H9 (cell line): Measurements from ENCODE around the gene MGMT. TPM values are rescaled to one million over a fixed set of nuclear protein-coding genes. Genes with fewer than 3 reads are reported as not detected.
A peak's percentile ranks its signal among the peaks of the same experiment; 100 is the strongest.

Experiments used
- DNase-seq: peaks from one replicate; pipeline ENCODE4 v3.0.0-alpha.2; 2017
- H2AFZ ChIP-seq: one replicate; pipeline ENCODE4 v1.6.1; 2013; ENCODE audit warnings: mild to moderate bottlenecking, low read length, control low read depth, moderate library complexity
- H2AK5ac ChIP-seq: 2 replicates; pipeline ENCODE4 v1.6.1; 2013; ENCODE audit warnings: low read length, control low read depth, mixed read lengths; ENCODE audit not compliant: insufficient read length
- H2BK120ac ChIP-seq: one replicate; pipeline ENCODE4 v1.6.1; 2013; ENCODE audit warnings: low read depth, mild to moderate bottlenecking, low read length, control low read depth, inconsistent platforms; ENCODE audit not compliant: poor library complexity, severe bottlenecking
- H2BK12ac ChIP-seq: 2 replicates; pipeline ENCODE4 v1.6.1; 2013; ENCODE audit warnings: low read length, control low read depth, mixed read lengths, low read depth; ENCODE audit not compliant: insufficient read length
- H2BK15ac ChIP-seq: 2 replicates; pipeline ENCODE4 v1.6.1; 2013; ENCODE audit warnings: low read depth, low read length, control low read depth
- H2BK20ac ChIP-seq: one replicate; pipeline ENCODE4 v1.6.1; 2013; ENCODE audit warnings: low read depth, mild to moderate bottlenecking, low read length, control low read depth, inconsistent platforms; ENCODE audit not compliant: poor library complexity, severe bottlenecking
- H2BK5ac ChIP-seq: 2 replicates; pipeline ENCODE4 v1.6.1; 2013; ENCODE audit warnings: low read length, control low read depth, mixed read lengths; ENCODE audit not compliant: insufficient read length
- H3K14ac ChIP-seq: 2 replicates; pipeline ENCODE4 v1.6.1; 2013; ENCODE audit warnings: low read length, control low read depth; ENCODE audit not compliant: insufficient read depth
- H3K18ac ChIP-seq: 2 replicates; pipeline ENCODE4 v1.6.1; 2013; ENCODE audit warnings: low read depth, mild to moderate bottlenecking, mixed read lengths, low read length, control low read depth; ENCODE audit not compliant: insufficient read length
- H3K23ac ChIP-seq: 2 replicates; pipeline ENCODE4 v1.6.1; 2013; ENCODE audit warnings: low read length, control low read depth, mixed read lengths, low read depth; ENCODE audit not compliant: insufficient read length
- H3K23me2 ChIP-seq: 2 replicates; pipeline ENCODE4 v1.6.1; 2013; ENCODE audit warnings: low read depth, mild to moderate bottlenecking, mixed read lengths, low read length, control low read depth; ENCODE audit not compliant: insufficient read length, poor library complexity, severe bottlenecking
- H3K27ac ChIP-seq: 2 replicates; pipeline ENCODE4 v1.5.1; 2013; ENCODE audit warnings: low read length, control low read depth, mixed read lengths, low read depth; ENCODE audit not compliant: insufficient read length
- H3K27me3 ChIP-seq: 2 replicates; pipeline ENCODE4 v1.6.1; 2013; ENCODE audit warnings: low read length, control low read depth, inconsistent platforms; ENCODE audit not compliant: insufficient read depth
- H3K4ac ChIP-seq: 2 replicates; pipeline ENCODE4 v1.6.1; 2013; ENCODE audit warnings: low read depth, mild to moderate bottlenecking, control low read depth, inconsistent platforms, low read length, moderate library complexity
- H3K4me1 ChIP-seq: 2 replicates; pipeline ENCODE4 v1.6.1; 2013; ENCODE audit warnings: low read length, control low read depth, inconsistent platforms; ENCODE audit not compliant: insufficient read depth
- H3K4me2 ChIP-seq: 2 replicates; pipeline ENCODE4 v1.6.1; 2013; ENCODE audit warnings: low read length, control low read depth, mixed read lengths; ENCODE audit not compliant: insufficient read length, insufficient read depth
- H3K56ac ChIP-seq: 2 replicates; pipeline ENCODE4 v1.6.1; 2013; ENCODE audit warnings: low read depth, mild to moderate bottlenecking, mixed read lengths, low read length, control low read depth; ENCODE audit not compliant: insufficient read length
- H3K79me1 ChIP-seq: 2 replicates; pipeline ENCODE4 v1.6.1; 2013; ENCODE audit warnings: low read depth, mild to moderate bottlenecking, moderate library complexity, low read length, control low read depth, inconsistent platforms; ENCODE audit not compliant: insufficient read depth, poor library complexity, severe bottlenecking
- H3K79me2 ChIP-seq: 2 replicates; pipeline ENCODE4 v1.6.1; 2013; ENCODE audit warnings: low read length, control low read depth, inconsistent platforms; ENCODE audit not compliant: insufficient read depth
- H3K9ac ChIP-seq: 2 replicates; pipeline ENCODE4 v1.6.1; 2013; ENCODE audit warnings: low read length, control low read depth, mixed read lengths; ENCODE audit not compliant: insufficient read length; ENCODE audit errors: extremely low read depth
- H3K9me3 ChIP-seq: one replicate; pipeline ENCODE4 v1.6.1; 2013; ENCODE audit warnings: low read depth, low read length, inconsistent platforms; ENCODE audit not compliant: control insufficient read depth
- H3T11ph ChIP-seq: one replicate; pipeline ENCODE4 v1.6.1; 2013; ENCODE audit warnings: mild to moderate bottlenecking, low read length, control low read depth, inconsistent platforms
- H4K20me1 ChIP-seq: one replicate; pipeline ENCODE4 v1.6.1; 2013; ENCODE audit not compliant: control insufficient read depth, insufficient read length, insufficient read depth
- H4K5ac ChIP-seq: 2 replicates; pipeline ENCODE4 v1.6.1; 2013; ENCODE audit warnings: low read depth, mild to moderate bottlenecking, mixed read lengths, low read length, control low read depth; ENCODE audit not compliant: insufficient read length
- H4K8ac ChIP-seq: replicated peaks from 2 replicates; pipeline ENCODE4 v1.6.1; 2013; ENCODE audit warnings: low read length, control low read depth, mixed read lengths, low read depth; ENCODE audit not compliant: insufficient read length
- H4K91ac ChIP-seq: 2 replicates; pipeline ENCODE4 v1.6.1; 2013; ENCODE audit warnings: low read depth, mild to moderate bottlenecking, moderate library complexity, mixed read lengths, low read length, control low read depth; ENCODE audit not compliant: insufficient read length
- H3K27ac Mint-ChIP-seq, 3 experiments: 2 replicates in 2 of 3; 3 replicates in 1 of 3; pipeline ENCODE4 v1.8.0; 2020 to 2021; ENCODE audit warnings: mixed read lengths in 3 of 3, mild to moderate bottlenecking in 1 of 3, moderate library complexity in 1 of 3
- H3K27me3 Mint-ChIP-seq: 2 replicates; pipeline ENCODE4 v1.8.0; 2021; ENCODE audit warnings: low read depth, mild to moderate bottlenecking, moderate library complexity, mixed read lengths
- H3K36me3 Mint-ChIP-seq, 3 experiments: 2 replicates in 2 of 3; 3 replicates in 1 of 3; pipeline ENCODE4 v1.8.0; 2020 to 2021; ENCODE audit warnings: low read depth in 3 of 3, mixed read lengths in 3 of 3; ENCODE audit not compliant: insufficient read depth in 1 of 3
- H3K4me1 Mint-ChIP-seq, 2 experiments: 2 replicates each; pipeline ENCODE4 v1.8.0; 2020; ENCODE audit warnings: mixed read lengths in 2 of 2
- H3K4me3 Mint-ChIP-seq, 2 experiments: 2 replicates in 1 of 2; 3 replicates in 1 of 2; pipeline ENCODE4 v1.8.0; 2020 to 2021; ENCODE audit warnings: mild to moderate bottlenecking in 2 of 2, mixed read lengths in 2 of 2, moderate library complexity in 1 of 2
- H3K9me3 Mint-ChIP-seq, 2 experiments: 2 replicates in 1 of 2; 3 replicates in 1 of 2; pipeline ENCODE4 v1.8.0; 2020; ENCODE audit warnings: mild to moderate bottlenecking in 2 of 2, mixed read lengths in 2 of 2, moderate library complexity in 1 of 2
- CTCF ChIP-seq: fragments of 200-600 bp; sonication (generic); conservative IDR thresholded peaks from 3 replicates; pipeline ENCODE4 v1.8.0; 2021; ENCODE audit warnings: antibody characterized with exemption, mild to moderate bottlenecking
- WGBS: extraction: QIAGEN DNeasy Blood & Tissue Kit; methylation state at CpG from one replicate; pipeline ENCODE4 v1.1.7; 2013; ENCODE audit warnings: missing lambda C conversion rate, low lambda C conversion rate, mixed read lengths; ENCODE audit not compliant: insufficient read length; ENCODE audit errors: extremely low coverage; 5-methylcytosine and 5-hydroxymethylcytosine counted together
- total RNA-seq: library from RNA; stranded (reverse); gene quantifications from 2 replicates; pipeline ENCODE4 v1.2.1, GENCODE V29; 2021

Gene MGMT
- total RNA-seq, 1 experiment from 2014 or later = 18.4 TPM

DNA sequence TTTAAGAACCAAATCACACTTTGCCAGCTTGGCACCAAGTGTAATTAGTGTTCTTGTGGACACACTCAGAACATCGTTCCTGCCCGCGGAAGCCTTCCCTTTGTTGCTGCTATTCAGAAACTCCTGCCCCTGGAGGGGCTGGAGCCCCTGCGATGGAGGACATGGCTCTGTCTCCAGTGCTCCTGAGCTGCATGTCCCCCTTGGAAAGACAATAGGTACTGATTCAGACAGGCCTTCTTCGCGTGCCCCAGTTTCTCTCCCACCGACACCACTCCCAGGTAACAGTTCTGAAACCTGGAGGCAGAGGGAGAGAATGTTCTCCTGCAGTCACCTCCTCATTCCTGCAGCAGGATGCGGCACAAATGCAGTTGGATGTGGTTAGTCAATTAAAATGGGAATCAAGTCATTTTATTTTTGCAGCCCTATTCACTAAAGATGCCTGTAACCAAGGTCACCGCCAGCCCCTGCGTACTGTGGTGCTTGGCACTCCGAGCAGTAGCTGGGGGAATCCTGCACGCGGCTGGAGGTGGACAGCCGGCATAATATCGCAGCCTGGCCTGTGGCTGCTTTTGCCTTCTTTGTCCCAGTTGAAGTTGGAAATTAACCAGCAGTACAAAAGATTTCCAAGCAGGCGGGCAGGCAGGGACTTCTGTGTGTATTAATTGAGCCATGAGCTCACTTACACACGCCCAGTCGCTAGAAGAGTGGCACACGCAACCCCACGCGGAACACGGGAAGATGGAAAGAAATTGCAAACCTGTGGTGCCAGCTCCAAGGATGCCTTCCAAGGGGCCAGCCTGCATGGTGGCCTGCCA lies 291.4 kb downstream of the MGMT start:
- Histone ChIP-seq H4K8ac (no peak overlapping the region), H4K20me1 (no peaks in the 10 kb centered on the region), H2BK5ac (no peak overlapping the region), H4K91ac (no peak overlapping the region), H3K23me2 (no peaks in the 10 kb centered on the region), H2BK12ac (no peak overlapping the region), H3K4me2 (no peak overlapping the region), H3K9ac (no peak overlapping the region), H2AFZ (no peak overlapping the region), H3K4me1 (no peaks in the 10 kb centered on the region), H3K56ac (no peak overlapping the region), H3K14ac (no peak overlapping the region), H3K9me3 (no peaks in the 10 kb centered on the region), H2BK15ac (no peak overlapping the region), H3K27ac (no peak overlapping the region), H2BK120ac (no peak overlapping the region), H3K4ac (no peak overlapping the region), H3K79me1 (no peaks in the 10 kb centered on the region), H4K5ac (no peak overlapping the region), H3K18ac (no peak overlapping the region), H2AK5ac (no peak overlapping the region), H3K23ac (no peak overlapping the region), H2BK20ac (no peak overlapping the region), H3K27me3 (no peaks in the 10 kb centered on the region), H3K79me2 (no peaks in the 10 kb centered on the region), H3T11ph (no peak overlapping the region)
- no peak overlapping the region for H3K4me3 Mint-ChIP-seq
- no CpG with 5 or more reads among the region's 22 CpGs for WGBS
- H3K9me3 Mint-ChIP-seq = peaks cover 12 to 14% of the 10 kb centered on the region in 2 experiments
- no peak overlapping the region for H3K27ac Mint-ChIP-seq
- H3K4me1 Mint-ChIP-seq = peaks cover 7 to 17% of the 10 kb centered on the region in 2 experiments
- H3K27me3 Mint-ChIP-seq = peaks cover 2% of the 10 kb centered on the region; the same call in 1 of the 2 replicates
- DNase-seq = peak; percentile 18
- TF ChIP-seq CTCF = no peak
- peaks cover 3 to 15% (median 12%) of the 10 kb centered on the region in 3 experiments; a peak in 5 of 7 replicates for H3K36me3 Mint-ChIP-seq
